ENCODE data around the gene SP100. TPM values are rescaled to one million over a fixed set of nuclear protein-coding genes. Genes with fewer than 3 reads are reported as not detected.

SP100 gene
- total RNA-seq, 1 donor from 2014 or later, result 273 TPM

DNA sequence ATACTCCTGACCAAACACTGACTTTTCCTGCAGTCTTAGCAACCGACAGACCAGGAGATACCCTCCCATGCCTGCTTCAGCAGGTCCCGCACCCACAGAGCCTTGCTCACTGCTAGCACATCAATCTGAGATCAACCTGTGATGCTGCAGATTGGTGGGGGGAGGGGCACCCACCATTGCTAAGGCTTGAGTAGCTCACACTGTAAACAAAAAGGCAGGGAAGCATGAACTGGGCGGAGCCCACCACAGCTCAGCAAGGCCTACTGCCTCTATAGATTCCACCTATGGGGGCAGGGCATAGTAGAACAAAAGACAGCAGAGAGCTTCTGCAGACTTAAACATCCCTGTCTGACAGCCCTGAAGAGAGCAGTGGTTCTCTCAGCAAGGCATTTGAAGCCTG, 109.7 kb downstream of the SP100 start:
- intact Hi-C loops (cut with micrococcal nuclease), result no loop called here

DNA sequence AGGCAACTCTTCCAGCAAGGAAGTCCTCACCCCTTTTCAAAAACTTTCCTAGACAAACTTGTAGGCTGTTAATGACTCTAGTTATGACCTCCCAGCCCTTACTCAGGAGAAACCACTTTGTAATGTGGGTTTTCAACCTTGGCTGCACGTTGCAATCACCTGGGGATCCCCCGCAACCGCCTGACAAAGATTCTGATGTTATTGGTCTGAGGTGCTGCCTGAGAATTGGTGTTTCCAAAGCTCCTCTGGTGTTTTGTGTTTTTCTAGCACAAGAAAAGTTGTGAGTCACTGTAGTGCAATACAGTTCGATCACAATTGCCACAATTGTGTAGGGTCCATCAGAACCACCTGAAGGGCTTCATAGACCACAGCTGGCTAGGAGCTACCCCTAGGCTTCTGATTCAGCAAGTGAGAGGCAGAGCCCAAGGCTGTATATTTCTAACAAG, 121.6 kb downstream of the SP100 start:
- intact Hi-C loops (cut with micrococcal nuclease), result no loop called here

DNA sequence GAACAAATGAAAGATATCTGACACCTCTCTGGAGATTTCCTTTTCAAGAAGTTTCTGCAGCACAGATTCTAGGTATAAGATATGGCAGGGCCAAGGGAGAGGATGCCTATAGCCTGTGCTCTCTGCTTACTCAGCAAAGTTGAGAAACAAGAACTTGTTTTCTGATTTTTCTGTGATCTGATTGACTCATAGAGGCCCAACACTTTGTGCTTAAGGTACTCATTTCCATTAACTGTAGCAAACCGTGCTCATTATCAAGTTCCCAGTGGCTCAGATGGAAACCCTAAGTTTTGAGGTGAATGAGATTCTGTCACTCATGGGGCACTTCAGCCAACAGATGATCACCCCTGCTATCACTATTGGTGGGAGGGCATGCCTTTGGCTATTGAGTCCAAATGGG, 124.3 kb downstream of the SP100 start:
- intact Hi-C loops (cut with micrococcal nuclease), result no loop called here

DNA sequence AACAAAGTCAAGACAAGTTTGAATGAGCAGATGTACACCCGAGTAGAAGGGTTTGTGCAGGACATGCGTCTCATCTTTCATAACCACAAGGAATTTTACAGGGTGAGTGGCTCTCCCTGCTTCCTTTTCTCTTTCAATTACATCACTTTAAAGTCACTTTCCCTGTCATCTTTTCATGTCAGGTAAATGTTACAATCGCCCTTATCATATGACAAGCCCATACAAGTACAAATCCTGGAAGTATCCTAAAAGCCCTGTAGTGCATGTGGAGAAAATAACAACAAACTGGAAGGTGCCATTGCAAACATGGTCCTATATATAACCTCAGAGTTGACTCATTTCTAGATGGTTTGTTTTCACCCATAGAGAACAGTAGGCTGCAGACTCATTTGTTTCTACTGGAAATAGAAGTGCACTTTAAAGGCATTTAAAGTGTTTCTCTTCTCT, 126.0 kb downstream of the SP100 start:
- intact Hi-C loops (cut with micrococcal nuclease), result no loop called here

DNA sequence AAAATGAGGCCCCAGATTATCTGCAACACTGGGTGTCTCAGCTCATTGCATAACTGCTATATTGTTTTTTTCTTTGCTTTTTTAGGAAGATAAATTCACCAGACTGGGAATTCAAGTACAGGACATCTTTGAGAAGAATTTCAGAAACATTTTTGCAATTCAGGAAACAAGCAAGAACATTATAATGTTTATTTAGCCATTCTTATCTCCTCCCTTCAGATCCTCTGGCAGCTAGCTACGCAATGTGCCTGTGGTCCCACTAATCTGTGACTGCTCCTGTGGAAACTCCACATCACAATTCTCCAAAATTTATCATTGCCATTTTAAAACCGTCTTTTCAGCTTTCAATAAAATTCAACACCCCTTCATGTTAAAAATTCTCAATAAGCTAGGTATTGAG, 126.8 kb downstream of the SP100 start:
- intact Hi-C loops (cut with micrococcal nuclease), result no loop called here

DNA sequence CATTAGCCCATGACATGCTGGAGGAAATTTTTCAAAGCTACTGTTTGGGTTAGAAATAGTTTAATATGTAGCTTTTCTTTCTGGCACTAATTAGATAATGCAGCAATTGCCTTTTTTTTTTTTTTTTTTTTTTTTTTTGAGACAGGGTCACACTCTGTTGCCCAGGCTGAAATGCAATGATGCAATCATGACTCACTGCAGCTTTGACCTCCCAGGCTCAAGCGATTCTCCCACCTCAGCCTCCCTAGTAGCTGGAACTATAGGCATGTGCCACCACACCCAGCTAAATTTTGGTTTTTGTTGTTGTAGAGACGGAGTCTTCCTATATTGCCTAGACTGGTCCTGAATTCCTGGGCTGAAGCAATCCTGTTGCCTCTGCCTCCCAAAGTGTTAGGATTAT, 136.2 kb downstream of the SP100 start:
- intact Hi-C loops (cut with micrococcal nuclease), result no loop called here

DNA sequence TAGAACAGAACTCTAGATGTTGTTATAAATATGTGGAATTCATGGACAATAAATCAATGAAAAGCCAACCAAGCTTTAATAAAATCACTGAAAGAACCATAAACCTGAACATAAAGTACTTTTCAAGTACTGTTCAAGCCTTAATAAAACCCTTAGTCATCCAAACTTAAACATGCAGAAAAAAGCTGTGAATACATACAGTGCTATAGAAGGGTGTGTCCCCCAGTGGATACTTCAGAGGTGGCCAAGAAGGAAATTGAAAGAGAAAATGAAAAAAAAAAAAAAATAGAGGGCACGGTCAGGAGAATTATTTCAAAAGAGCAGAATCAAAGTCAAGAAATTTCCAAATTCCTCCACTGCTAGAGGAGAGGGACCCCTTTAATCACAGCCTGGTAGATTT, 141.1 kb downstream of the SP100 start:
- intact Hi-C loops (cut with micrococcal nuclease), result no loop called here

DNA sequence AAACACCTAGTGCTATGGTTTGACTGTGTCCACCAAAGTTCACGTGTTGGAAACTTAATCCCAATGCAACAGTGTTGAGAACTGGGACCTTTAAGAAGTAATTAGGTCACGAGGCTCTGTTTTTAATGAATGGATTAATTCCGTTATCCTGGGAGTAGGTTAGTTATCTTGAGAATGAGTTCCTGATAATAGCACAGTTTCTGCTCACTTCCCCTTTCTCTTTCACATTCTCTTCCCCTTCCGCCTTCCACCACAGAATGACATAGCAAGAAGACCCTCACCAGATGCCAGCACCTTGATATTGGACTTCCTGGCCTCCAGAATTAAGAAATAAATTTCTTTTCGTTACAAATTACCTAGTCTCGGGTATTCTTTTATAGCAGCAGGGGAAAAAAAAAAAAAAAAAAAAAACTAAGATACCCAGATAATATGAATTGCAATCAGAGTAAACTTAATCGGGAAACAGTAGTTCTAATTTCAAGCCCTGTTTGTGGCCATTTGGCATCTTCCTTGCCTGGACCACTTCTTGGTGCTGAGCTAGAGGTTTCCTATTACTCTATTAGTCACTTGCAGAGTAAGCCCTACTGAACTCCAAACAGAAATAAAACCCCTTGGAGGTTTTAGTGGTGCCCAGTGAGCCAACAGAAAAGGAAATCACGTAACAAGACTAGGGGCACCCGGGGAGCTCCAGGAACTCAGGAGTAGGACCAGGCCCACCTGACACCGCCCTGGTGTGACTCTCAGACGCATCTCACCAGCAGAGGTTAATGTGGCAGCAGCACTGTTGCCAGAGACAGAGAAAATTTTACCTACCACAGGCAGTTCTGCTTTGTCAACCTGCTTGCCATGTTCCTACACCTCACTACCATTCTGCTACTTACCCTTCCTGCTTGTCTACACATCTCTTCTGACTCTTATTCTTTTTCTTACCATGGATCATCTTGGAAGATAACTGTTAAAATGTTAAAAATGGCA, 149.1 kb downstream of the SP100 start:
- intact Hi-C loops (cut with micrococcal nuclease), result no loop called here

DNA sequence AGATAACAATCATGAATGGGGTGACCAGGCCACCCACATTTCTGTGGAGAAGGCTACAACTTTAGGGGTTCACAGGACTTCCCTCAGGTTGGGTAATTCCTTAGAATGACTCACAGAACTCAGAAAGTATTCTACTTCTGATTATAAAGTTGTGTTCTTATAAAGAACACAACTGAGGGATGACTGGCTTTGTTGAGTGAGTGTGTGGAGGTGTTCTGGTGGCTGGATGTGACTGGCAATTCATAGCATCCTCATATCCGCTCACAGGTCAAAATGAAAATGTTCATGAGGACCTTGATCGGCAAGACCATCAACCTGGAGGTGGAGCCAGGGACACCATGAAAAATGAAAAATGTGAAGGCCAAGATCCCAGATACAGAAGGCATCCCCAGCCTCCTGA, 153.3 kb downstream of the SP100 start:
- intact Hi-C loops (cut with micrococcal nuclease), result no loop called here

DNA sequence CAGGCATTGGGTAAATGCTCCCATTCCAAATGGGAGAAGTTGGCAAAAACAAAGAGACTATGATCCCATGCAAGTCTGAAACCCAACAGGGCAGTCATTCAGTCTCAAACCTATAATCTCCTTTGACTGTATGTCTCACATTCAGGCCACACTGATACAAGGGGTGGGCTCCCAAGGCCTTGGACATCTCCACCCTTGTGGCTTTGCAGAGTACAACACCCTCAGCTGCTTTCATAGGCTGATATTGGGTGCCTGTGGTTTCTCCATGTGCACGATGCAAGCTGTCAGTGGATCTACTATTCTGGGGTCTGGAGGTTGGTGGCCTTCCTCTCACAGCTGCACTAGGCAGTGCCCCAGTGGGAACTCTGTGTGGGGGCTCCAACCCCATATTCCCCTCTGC, 155.0 kb downstream of the SP100 start:
- intact Hi-C loops (cut with micrococcal nuclease), result no loop called here

DNA sequence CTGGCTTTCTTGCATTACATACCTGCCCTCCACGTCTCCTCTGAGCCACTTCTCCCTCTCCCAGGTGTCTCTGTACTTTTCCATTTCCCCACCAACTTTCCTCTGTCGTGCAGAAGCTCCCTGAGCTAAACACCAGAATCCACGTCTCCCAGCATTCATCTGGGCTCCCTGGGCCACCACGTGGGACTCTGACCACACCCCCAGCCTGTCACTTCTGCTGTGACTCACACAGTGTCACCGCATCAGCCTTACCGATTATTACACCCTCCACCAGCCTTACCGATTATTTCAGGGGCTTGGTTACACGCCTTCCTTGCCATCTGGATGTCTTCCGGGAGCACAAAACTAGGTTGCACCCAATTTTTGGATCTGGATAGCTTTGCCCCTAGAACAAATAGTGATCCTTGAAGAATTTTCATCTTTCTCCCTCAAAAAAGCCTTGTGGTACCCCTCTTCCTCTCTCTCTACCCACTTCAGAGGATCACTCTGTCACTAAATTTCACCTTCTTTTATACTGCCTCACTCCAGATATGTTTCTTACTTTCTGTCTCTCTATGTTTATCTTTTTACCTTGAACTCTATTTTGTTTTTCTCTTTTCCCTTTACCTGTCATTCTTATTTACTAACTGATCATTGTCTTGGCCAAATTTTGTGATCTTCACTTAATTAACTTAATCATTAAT, 159.8 kb downstream of the SP100 start:
- intact Hi-C loops (cut with micrococcal nuclease), result no loop called here

DNA sequence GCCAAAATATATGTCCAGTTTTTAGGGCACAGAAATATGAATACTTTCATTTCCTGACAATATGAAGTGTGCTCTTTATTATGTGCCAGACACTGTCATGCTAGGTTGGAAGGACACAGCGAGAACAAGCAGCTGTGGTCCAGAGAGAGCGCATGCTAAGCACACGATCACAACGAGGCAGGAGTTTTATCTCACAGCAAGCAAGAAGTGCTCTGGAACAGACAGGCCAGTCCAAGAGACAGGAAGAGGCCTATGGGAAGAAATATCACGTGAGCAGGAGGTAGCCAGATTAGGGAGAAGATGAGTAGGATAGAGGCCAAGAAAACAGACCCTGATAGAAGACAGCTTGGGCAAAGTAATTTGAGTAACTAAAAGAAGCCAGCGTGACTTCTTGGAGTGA, 161.1 kb downstream of the SP100 start:
- intact Hi-C loops (cut with micrococcal nuclease), result no loop called here

DNA sequence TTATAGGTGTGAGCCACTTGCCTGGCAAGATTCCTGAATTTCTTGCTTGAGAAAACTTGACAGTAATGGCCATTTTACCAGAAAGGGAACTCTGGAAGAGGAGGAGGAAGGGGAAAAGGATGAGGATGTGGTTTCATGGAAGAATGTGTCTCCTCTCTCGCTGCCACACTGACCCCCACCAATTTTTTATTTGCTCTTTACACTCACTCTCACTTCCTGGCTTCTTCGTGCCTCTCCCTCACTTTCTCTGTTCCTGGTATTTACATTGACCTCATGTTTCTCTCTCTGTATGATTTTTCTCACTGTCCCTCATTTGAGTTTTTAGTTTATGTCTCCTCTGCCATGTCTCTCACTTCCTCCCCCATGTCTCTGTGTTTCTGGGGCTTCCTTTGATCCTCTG, 162.1 kb downstream of the SP100 start:
- intact Hi-C loops (cut with micrococcal nuclease), result no loop called here

DNA sequence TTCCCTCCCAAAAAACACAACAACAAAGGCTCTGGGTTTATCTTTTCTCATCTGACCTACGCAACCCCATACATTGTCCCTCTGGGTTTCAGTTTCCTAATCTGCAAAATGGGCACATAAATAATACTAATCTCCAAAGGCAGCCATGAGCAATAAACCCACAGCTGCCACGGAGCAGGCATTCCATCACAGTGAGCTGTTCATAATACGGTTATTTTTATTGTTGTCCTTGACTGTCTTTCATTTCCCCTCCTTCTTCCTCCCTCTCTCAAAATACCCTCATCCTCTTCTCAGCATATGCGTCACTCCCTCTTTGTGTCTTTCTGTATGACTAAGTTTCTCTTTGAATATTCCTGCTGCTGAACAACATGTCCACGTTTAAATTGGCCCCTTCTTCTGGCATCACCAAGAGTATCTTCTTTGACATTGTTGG, 166.9 kb downstream of the SP100 start:
- intact Hi-C loops (cut with micrococcal nuclease), result no loop called here

DNA sequence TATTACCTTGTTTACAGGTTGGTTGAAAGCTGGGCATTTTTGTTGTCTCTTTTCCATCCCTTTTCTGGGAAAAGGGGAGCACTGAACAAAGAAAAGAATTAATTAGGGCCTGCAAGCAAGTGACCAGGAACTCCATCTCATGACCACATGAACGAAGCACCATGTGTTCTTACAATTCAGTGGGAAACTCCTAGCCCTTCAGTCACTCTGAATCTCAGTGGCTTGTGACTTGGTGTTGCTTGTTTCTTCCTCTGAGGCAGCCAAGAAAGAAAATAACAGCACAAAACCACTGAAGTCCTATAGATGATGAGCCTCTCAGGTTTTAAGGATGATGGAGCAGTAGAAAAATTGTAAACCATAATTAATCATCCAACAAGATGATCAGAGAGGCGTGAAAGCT, 167.6 kb downstream of the SP100 start:
- intact Hi-C loops (cut with micrococcal nuclease), result no loop called here

DNA sequence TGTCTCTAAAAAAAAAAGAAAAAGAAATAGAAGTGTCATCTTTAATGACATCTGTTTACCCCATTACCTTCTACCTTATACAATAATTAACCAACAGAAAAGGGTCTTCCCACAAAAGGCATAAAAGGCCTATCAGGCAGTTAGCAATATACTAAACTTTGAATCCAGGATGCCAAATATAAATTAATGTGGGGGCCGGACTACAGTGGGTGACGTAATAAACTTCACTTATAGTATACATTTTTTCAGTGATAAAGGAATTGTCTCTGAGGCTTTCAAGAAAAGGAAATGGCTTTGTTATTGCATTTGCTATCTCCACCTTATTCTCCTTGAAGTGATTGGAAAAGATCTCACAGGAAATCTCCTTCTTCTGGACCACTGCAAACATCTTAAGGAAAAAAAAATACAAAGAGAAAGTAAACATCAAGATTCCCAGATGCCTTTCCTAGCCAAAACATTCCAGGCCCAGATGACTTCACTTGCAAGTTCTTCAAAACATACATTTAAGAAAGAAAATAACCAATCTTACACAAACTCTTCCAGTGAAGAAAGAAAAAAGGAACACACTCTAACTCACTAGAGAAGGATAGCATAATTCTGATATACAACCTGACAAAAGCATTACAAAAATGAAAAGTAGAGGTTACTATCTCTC, 170.5 kb downstream of the SP100 start:
- intact Hi-C loops (cut with micrococcal nuclease), result no loop called here

DNA sequence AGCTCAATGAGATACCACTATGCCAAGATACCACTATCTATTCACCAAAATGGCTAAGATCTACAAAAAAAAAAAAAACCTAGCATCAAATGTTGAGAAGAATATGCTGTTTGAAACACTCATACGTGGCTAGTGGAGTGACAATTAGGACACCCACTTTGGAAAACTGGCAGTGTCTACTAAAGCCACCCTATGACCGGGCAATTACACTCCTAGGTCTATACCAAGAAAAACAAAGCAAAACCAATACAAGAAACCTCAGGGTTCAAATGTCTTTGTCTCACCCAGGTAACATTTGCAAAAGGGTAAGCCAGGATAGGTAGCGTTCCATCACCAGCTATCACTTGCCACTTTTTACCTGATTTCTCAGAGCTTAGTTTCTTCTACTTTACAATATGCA, 173.0 kb downstream of the SP100 start:
- intact Hi-C loops (cut with micrococcal nuclease), result no loop called here

DNA sequence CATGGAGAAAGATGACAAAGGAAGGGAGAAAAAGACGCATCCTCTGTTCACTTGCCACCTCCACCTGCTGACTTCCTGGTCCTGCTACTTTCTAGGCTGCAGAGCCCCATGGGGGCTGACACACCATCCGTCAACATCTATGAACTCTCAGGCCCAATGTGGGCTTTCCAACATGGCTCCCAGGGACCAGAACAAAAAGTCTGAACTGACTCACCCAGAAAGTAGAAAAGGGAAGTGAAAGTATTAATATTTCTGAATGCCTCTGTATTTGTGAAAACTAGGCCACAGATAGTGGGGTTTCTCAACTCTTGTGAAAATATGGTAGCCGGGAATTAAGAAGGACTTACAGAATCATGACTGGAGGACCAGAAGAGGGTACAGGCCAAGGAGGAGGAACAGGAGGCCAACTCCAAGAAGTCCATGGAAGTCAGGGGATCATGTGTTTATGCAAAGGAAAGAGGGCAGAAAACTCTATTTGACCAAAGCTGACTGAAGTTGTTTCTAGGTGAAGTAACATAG, 173.6 kb downstream of the SP100 start:
- intact Hi-C loops (cut with micrococcal nuclease), result no loop called here

DNA sequence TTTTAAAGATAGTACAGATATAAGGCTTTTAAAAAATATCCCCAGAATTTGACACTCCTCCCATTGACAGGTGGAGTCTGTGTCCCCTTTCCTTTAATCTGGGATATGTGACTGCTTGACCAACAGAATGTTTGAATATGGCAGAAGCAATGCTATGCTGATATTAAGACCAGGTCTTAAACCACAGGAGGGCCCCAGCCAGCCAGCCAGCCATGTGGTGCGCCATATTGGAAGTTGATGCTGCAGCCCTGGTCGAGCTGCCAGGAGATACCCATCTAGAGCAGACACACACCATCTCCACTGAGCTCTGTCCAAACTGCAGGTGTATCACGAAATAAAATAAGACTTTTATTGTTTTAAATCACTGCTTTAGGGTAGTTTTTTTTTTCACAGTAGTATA, 174.3 kb downstream of the SP100 start:
- intact Hi-C loops (cut with micrococcal nuclease), result no loop called here

DNA sequence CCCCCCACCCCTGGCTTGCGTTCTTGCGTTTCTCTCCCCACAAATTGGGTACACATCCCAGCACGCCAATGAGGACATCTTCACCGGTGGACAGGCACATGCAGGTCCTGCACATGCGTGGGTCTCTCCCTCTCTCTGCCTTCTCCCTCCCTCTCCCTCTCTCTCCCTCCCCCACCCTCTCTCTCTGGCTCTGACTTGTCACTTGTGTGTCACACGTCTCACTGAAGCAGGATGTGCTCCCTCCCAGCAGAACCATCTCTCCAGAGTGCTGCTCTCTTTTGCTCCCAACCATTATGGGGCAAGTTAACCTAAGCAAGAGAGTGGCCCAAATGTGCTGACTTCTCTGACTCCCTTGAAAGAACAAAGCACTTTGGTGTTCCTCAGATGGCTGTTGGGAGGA, 175.8 kb downstream of the SP100 start:
- intact Hi-C loops (cut with micrococcal nuclease), result no loop called here

DNA sequence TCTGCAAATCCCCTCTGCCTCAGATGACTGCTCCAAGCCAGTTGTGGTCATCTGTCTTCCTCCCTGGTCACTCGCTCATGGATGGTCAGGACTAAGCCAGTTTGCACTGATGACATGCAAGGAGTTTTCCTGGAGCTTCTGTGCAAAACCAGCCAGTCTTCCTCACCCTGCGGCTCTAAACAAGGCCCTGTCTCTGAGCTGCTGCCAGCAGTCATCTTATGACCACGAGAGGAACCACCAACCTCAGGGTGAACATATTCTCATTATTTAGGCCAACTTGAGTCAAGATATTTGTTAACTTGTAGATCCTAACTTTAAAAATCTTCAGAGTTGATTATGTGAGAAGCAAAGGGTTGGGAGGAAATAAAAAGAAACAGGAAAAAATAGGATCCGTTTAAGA, 176.8 kb downstream of the SP100 start:
- intact Hi-C loops (cut with micrococcal nuclease), result no loop called here

Measured in T-helper 2 cell treated with Interferon-gamma antibody and Interleukin-4, amounts not matched to agents 100 ng/mL and 5 ng/mL, for 36 hours (primary cell).